Esophagus (tissue), 2 donors: ENCODE results near the gene ECPAS. TPM values are rescaled to one million over a fixed set of nuclear protein-coding genes. Genes with fewer than 3 reads are reported as not detected.
"Not testable (repeated sequence)": the region's sequence is repeated elsewhere in the genome, so short reads cannot be mapped to it uniquely, and the experiment has no call there.

Source experiments
- H3K27ac ChIP-seq, 2 donors: one replicate each; pipeline ENCODE4 v1.5.1; 2013; ENCODE audit warnings: low read depth in 2 of 2, mild to moderate bottlenecking in 2 of 2, inconsistent platforms in 1 of 2, low read length in 1 of 2, moderate library complexity in 1 of 2
- H3K27me3 ChIP-seq, 2 donors: one replicate each; pipeline ENCODE4 v1.6.1; 2013; ENCODE audit warnings: low read length in 2 of 2, control low read depth in 1 of 2, mild to moderate bottlenecking in 1 of 2; ENCODE audit not compliant: insufficient read depth in 2 of 2, control insufficient read depth in 1 of 2
- H3K36me3 ChIP-seq, 2 donors: one replicate each; pipeline ENCODE4 v1.6.1; 2013; ENCODE audit warnings: low read length in 1 of 2; ENCODE audit not compliant: control insufficient read depth in 2 of 2, insufficient read depth in 2 of 2
- H3K4me1 ChIP-seq, 2 donors: one replicate each; pipeline ENCODE4 v1.6.1; 2013; ENCODE audit warnings: low read length in 1 of 2; ENCODE audit not compliant: control insufficient read depth in 2 of 2, insufficient read depth in 2 of 2
- H3K4me3 ChIP-seq, 2 donors: one replicate each; pipeline ENCODE4 v1.5.1; 2013; ENCODE audit warnings: low read length in 2 of 2, mild to moderate bottlenecking in 2 of 2, low read depth in 1 of 2, moderate library complexity in 1 of 2
- H3K9me3 ChIP-seq, 2 donors: one replicate each; pipeline ENCODE4 v1.6.1; 2013; ENCODE audit warnings: mild to moderate bottlenecking in 2 of 2, low read depth in 1 of 2, low read length in 1 of 2, moderate library complexity in 1 of 2; ENCODE audit not compliant: control insufficient read depth in 2 of 2, insufficient read depth in 1 of 2
- WGBS, 2 donors: extraction: QIAGEN DNeasy Blood & Tissue Kit; methylation state at CpG; one replicate each; pipeline ENCODE4 v1.1.7; 2013; 5-methylcytosine and 5-hydroxymethylcytosine counted together
- polyA plus RNA-seq, 2 donors: library from polyadenylated mRNA; stranded (reverse); fragments of 200-250 nt; gene quantifications; one replicate each; pipeline ENCODE4 v1.2.3, GENCODE V29; 2013
- donor health status: healthy with polysubstance abuse.
- donor health status: Bipolar disorder and iron deficiency.

The ECPAS gene
- polyA plus RNA-seq, 2 donors: 12.7 to 15.7 TPM

DNA sequence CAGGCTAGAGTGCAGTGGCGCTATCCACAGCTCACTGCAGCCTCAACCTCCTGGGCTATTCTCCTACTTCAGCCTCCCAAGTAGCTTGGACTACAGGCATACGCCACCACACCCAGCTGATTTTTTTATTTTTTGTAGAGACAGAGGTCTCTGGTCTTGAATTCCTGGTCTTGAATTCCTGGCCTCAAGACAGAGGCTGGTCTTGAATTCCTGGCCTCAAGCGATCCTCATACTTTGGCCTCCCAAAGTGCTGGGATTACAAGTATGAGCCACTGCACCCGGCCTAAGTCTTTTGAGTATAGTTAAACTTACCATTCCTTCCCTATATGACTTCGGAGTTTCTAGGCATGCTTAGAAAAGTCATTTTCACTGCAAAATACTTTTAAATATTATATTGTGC, 29.4 kb downstream of the ECPAS start:
- H3K9me3 ChIP-seq: no peaks in the 10 kb centered on the region
- H3K36me3 ChIP-seq: no peaks in the 10 kb centered on the region
- H3K27ac ChIP-seq: no peak overlapping the region
- no peaks in the 10 kb centered on the region for H3K27me3 ChIP-seq
- H3K4me1 ChIP-seq: no peaks in the 10 kb centered on the region
- WGBS, 2 donors: 98 to 99% methylated on average over 5 of the region's 5 CpGs
- no peak overlapping the region for H3K4me3 ChIP-seq

DNA sequence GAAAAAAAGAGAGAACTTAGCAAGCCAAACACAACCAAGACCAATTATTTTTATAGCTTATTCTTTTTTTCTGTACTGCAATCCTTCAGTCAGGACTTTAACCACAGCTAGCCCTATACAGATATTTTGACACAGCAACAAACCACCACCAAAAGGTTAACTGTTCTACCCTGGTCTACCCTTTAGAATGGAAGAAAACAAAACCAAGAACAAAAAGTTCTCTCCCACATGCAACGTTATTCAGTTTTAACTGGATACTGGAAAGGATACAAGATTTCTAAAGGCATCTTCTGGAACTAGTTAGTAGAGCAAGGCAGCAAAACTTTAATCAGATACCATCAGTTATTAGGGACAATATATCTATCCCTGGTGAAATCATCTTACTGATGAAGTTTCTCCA, 32.6 kb downstream of the ECPAS start:
- Histone ChIP-seq H3K4me1 (peaks cover 0 to 2% of the 10 kb centered on the region in 2 donors), H3K27ac (no peak overlapping the region), H3K27me3 (no peaks in the 10 kb centered on the region), H3K36me3 (no peaks in the 10 kb centered on the region), H3K9me3 (no peaks in the 10 kb centered on the region), H3K4me3 (no peak overlapping the region)
- WGBS, 2 donors: 41 to 61% methylated on average over 1 of the region's 1 CpG

GRCh38 chr9:111450124-111450523, 34.1 kb downstream of the ECPAS start:
- H3K27me3 ChIP-seq: no peaks in the 10 kb centered on the region
- H3K4me3 ChIP-seq: no peak overlapping the region
- H3K36me3 ChIP-seq: no peaks in the 10 kb centered on the region
- H3K9me3 ChIP-seq: no peaks in the 10 kb centered on the region
- H3K4me1 ChIP-seq: peaks cover 0 to 2% of the 10 kb centered on the region in 2 donors
- 59 to 69% methylated on average over 2 of the region's 2 CpGs for WGBS, 2 donors
- H3K27ac ChIP-seq: no peak overlapping the region

GRCh38 chr9:111449705-111450104, 34.5 kb downstream of the ECPAS start:
- H3K36me3 ChIP-seq: no peaks in the 10 kb centered on the region
- H3K9me3 ChIP-seq: no peaks in the 10 kb centered on the region
- H3K4me3 ChIP-seq: no peak overlapping the region
- H3K27me3 ChIP-seq: no peaks in the 10 kb centered on the region
- peaks cover 0 to 2% of the 10 kb centered on the region in 2 donors for H3K4me1 ChIP-seq
- no peak overlapping the region for H3K27ac ChIP-seq
- 93% methylated on average over 1 of the region's 1 CpG for WGBS, 2 donors

GRCh38 chr9:111445799-111446198, 38.4 kb downstream of the ECPAS start:
- not testable (repeated sequence) for H3K9me3 ChIP-seq, H3K36me3 ChIP-seq, H3K27ac ChIP-seq, H3K27me3 ChIP-seq, H3K4me3 ChIP-seq, H3K4me1 ChIP-seq
- WGBS, 2 donors: 98 to 100% methylated on average over 1 of the region's 1 CpG

GRCh38 chr9:111443454-111443853, 40.7 kb downstream of the ECPAS start:
- no peaks in the 10 kb centered on the region for H3K27me3 ChIP-seq
- H3K9me3 ChIP-seq: no peaks in the 10 kb centered on the region
- no peak overlapping the region for H3K27ac ChIP-seq
- H3K4me1 ChIP-seq: no peaks in the 10 kb centered on the region
- H3K4me3 ChIP-seq: no peak overlapping the region
- WGBS, 2 donors: 83 to 90% methylated on average over 4 of the region's 4 CpGs
- H3K36me3 ChIP-seq: peaks cover 0 to 3% of the 10 kb centered on the region in 2 donors

GRCh38 chr9:111442360-111443027, 41.7 kb downstream of the ECPAS start:
- no peaks in the 10 kb centered on the region for H3K4me1 ChIP-seq
- no peaks in the 10 kb centered on the region for H3K9me3 ChIP-seq
- H3K27me3 ChIP-seq: no peaks in the 10 kb centered on the region
- H3K36me3 ChIP-seq: peaks cover 0 to 3% of the 10 kb centered on the region in 2 donors
- no peak overlapping the region for H3K4me3 ChIP-seq
- 80 to 81% methylated on average over 4 of the region's 4 CpGs for WGBS, 2 donors
- no peak overlapping the region for H3K27ac ChIP-seq

DNA sequence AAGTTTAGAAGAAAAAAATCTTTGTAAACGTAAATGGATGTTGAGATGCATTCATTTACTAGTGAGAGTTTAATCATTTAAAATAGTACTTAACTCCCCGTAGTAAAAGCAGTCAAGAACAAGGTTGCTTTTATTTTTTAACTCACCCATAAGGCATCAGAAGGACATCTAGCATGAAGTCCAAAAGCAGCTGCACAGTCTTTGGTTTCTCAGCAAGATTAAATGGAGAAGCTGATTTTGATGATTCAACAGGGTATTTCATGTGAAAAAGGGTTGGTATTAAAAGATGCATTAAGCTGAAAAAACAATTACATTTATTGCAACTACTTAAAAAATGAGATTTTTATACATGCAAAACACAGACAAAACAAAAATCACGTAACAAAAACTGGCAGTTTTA, 44.0 kb downstream of the ECPAS start:
- H3K36me3 ChIP-seq: peaks cover 0 to 3% of the 10 kb centered on the region in 2 donors
- H3K4me3 ChIP-seq: no peak overlapping the region
- H3K4me1 ChIP-seq: no peaks in the 10 kb centered on the region
- no peaks in the 10 kb centered on the region for H3K27me3 ChIP-seq
- no peaks in the 10 kb centered on the region for H3K9me3 ChIP-seq
- WGBS, 2 donors: 90 to 93% methylated on average over 3 of the region's 3 CpGs
- H3K27ac ChIP-seq: no peak overlapping the region

GRCh38 chr9:111438541-111439235, 45.5 kb downstream of the ECPAS start:
- H3K9me3 ChIP-seq: no peaks in the 10 kb centered on the region
- WGBS, 2 donors: 89 to 93% methylated on average over 6 of the region's 6 CpGs
- H3K27ac ChIP-seq: no peak overlapping the region
- H3K4me3 ChIP-seq: no peak overlapping the region
- peaks cover 0 to 3% of the 10 kb centered on the region in 2 donors for H3K36me3 ChIP-seq
- H3K27me3 ChIP-seq: no peaks in the 10 kb centered on the region
- H3K4me1 ChIP-seq: no peaks in the 10 kb centered on the region

DNA sequence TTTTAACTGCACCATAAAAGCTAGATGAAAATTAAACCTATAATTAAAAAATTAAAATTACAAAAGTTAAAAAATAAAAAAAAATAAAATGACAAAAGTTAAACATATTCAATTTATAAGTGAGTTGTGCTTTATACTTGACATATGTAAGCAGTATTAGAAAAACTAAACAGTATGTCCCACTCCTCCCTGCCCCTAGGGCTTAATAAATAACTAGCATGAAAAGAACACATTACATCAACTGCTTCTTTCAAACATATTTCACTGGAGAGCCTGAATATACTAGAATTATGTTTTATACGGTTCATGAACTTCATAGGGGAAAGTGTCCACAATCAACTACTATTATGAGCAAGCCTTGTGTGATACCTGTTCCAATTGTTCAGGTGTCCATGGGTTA, 47.6 kb downstream of the ECPAS start:
- Histone ChIP-seq H3K27me3 (no peaks in the 10 kb centered on the region), H3K36me3 (peaks cover 3% of the 10 kb centered on the region in 2 donors)
- WGBS, 2 donors: 44 to 61% methylated on average over 1 of the region's 1 CpG

More for the DNA sequence above, 47.6 kb downstream of the ECPAS start:
- Histone ChIP-seq H3K4me1 (no peaks in the 10 kb centered on the region), H3K4me3 (no peak overlapping the region), H3K9me3 (no peaks in the 10 kb centered on the region), H3K27ac (no peak overlapping the region)
